Peyer's patch (tissue), 4 donors: Measurements from ENCODE around the gene TMED8. TPM values are rescaled to one million over a fixed set of nuclear protein-coding genes. Genes with fewer than 3 reads are reported as not detected.

Source experiments
- DNase-seq, 3 donors: peaks; one replicate each; pipeline ENCODE4 v3.0.0-alpha.2; 2017 to 2019
- H3K27ac ChIP-seq, 4 donors: fragments of 200-600 bp; sonication (generic); one replicate each; pipeline ENCODE4 v1.5.1; 2016 to 2019
- H3K27me3 ChIP-seq, 2 donors: fragments of 200-600 bp; sonication (generic); one replicate each; pipeline ENCODE4 v1.5.1; 2019
- H3K36me3 ChIP-seq, 3 donors: fragments of 200-600 bp; sonication (generic); one replicate each; pipeline ENCODE4 v1.5.1; 2016 to 2019
- H3K4me1 ChIP-seq, 4 donors: fragments of 200-600 bp; sonication (generic); one replicate each; pipeline ENCODE4 v1.5.1; 2016 to 2019
- H3K4me3 ChIP-seq, 4 donors: fragments of 200-600 bp; sonication (generic); 1 replicate in 3 of 4; 2 replicates in 1 of 4; pipeline ENCODE4 v1.5.1; 2016 to 2019; ENCODE audit warnings: mild to moderate bottlenecking in 1 of 4
- H3K9me3 ChIP-seq, 4 donors: fragments of 200-600 bp; sonication (generic); one replicate each; pipeline ENCODE4 v1.5.1; 2016 to 2019; ENCODE audit warnings: mild to moderate bottlenecking in 1 of 4
- CTCF ChIP-seq, 6 experiments: fragments of 450-650 bp in 4 of 6; fragments of 200-600 bp in 2 of 6; sonication (generic) in 1 of 6; IDR thresholded peaks; one replicate each; pipeline ENCODE4 v1.5.1; 2017 to 2019; ENCODE audit warnings: antibody characterized with exemption in 6 of 6, mild to moderate bottlenecking in 3 of 6, moderate library complexity in 1 of 6
- POLR2A ChIP-seq, 2 donors: fragments of 450-650 bp; IDR thresholded peaks; one replicate each; pipeline ENCODE4 v1.5.1; 2017; ENCODE audit warnings: antibody characterized with exemption in 2 of 2, mild to moderate bottlenecking in 2 of 2, moderate library complexity in 2 of 2
- total RNA-seq, 4 donors: library from RNA; depleted of rRNA; stranded (reverse); fragments of >200 nt; gene quantifications; one replicate each; pipeline ENCODE4 v1.1.0, GENCODE V29; 2016

TMED8 gene
- total RNA-seq, 4 donors from 2014 or later, result 7.4 to 9.9 (median 7.5) TPM

- TF ChIP-seq CTCF (IDR thresholded peaks at IDR 0.05), result no peak
- TF ChIP-seq POLR2A (IDR thresholded peaks at IDR 0.05), result no peak
- H3K27me3 ChIP-seq, result no peaks in the 10 kb centered on the region
- DNase-seq, result no peak
- H3K4me3 ChIP-seq, result no peak overlapping the region
- H3K9me3 ChIP-seq, result no peaks in the 10 kb centered on the region
- peaks cover 0 to 42% (median 0%) of the 10 kb centered on the region in 4 donors for H3K4me1 ChIP-seq
- no peaks in the 10 kb centered on the region for H3K36me3 ChIP-seq
- H3K27ac ChIP-seq, result peak overlapping the region in 1 of 4 donors; percentile 53
Observed at GRCh38 chr14:77316872-77317301, 60.0 kb downstream of the TMED8 start.

- no peaks in the 10 kb centered on the region for H3K9me3 ChIP-seq
- H3K27ac ChIP-seq, result peak overlapping the region in 1 of 4 donors; percentile 8
- TF ChIP-seq CTCF (IDR thresholded peaks at IDR 0.05) (no peak), POLR2A (IDR thresholded peaks at IDR 0.05) (no peak)
- H3K4me1 ChIP-seq, result peaks cover 0 to 41% (median 0%) of the 10 kb centered on the region in 4 donors
- H3K36me3 ChIP-seq, result no peaks in the 10 kb centered on the region
- no peak for DNase-seq
- H3K4me3 ChIP-seq, result no peak overlapping the region
- no peaks in the 10 kb centered on the region for H3K27me3 ChIP-seq
Observed at GRCh38 chr14:77316195-77316505, 60.7 kb downstream of the TMED8 start.

- peaks cover 0 to 38% (median 0%) of the 10 kb centered on the region in 4 donors for H3K4me1 ChIP-seq
- H3K9me3 ChIP-seq, result no peaks in the 10 kb centered on the region
- H3K36me3 ChIP-seq, result no peaks in the 10 kb centered on the region
- no peaks in the 10 kb centered on the region for H3K27me3 ChIP-seq
- TF ChIP-seq POLR2A (IDR thresholded peaks at IDR 0.05) (no peak), CTCF (IDR thresholded peaks at IDR 0.05) (no peak)
- no peak for DNase-seq
- H3K27ac ChIP-seq, result peak overlapping the region in 1 of 4 donors; percentile 4
- H3K4me3 ChIP-seq, result no peak overlapping the region
Observed at GRCh38 chr14:77314539-77315457, 62.1 kb downstream of the TMED8 start.

GRCh38 chr14:77314043-77314442, 62.9 kb downstream of the TMED8 start:
- DNase-seq, result peak in 1 of 3 donors; percentile 54

GRCh38 chr14:77313371-77313770, 63.5 kb downstream of the TMED8 start:
- no peak for DNase-seq
- TF ChIP-seq POLR2A (IDR thresholded peaks at IDR 0.05) (no peak), CTCF (IDR thresholded peaks at IDR 0.05) (no peak)
- Histone ChIP-seq H3K9me3 (no peaks in the 10 kb centered on the region), H3K4me1 (peaks cover 0 to 33% (median 0%) of the 10 kb centered on the region in 4 donors), H3K4me3 (no peak overlapping the region), H3K27ac (peak overlapping the region in 1 of 4 donors; percentile 50), H3K27me3 (no peaks in the 10 kb centered on the region), H3K36me3 (no peaks in the 10 kb centered on the region)

More at GRCh38 chr14:77314043-77314442, 62.9 kb downstream of the TMED8 start:
- Histone ChIP-seq H3K27ac (peak overlapping the region in 2 of 4 donors; percentile 4 to 50), H3K4me1 (peaks cover 0 to 33% (median 0%) of the 10 kb centered on the region in 4 donors), H3K36me3 (no peaks in the 10 kb centered on the region), H3K4me3 (no peak overlapping the region), H3K9me3 (no peaks in the 10 kb centered on the region), H3K27me3 (no peaks in the 10 kb centered on the region)
- no peak for TF ChIP-seq POLR2A (IDR thresholded peaks at IDR 0.05)
- TF ChIP-seq CTCF (IDR thresholded peaks at IDR 0.05), result peak in 1 of 6 experiments; percentile 17
